ENCODE results near the gene GLI2. TPM values are rescaled to one million over a fixed set of nuclear protein-coding genes. Genes with fewer than 3 reads are reported as not detected.

Gene GLI2
- total and polyA plus RNA-seq, 2 of the 4 experiments (the other 2 are of a cell fraction), result 3.8 to 26.0 TPM

DNA sequence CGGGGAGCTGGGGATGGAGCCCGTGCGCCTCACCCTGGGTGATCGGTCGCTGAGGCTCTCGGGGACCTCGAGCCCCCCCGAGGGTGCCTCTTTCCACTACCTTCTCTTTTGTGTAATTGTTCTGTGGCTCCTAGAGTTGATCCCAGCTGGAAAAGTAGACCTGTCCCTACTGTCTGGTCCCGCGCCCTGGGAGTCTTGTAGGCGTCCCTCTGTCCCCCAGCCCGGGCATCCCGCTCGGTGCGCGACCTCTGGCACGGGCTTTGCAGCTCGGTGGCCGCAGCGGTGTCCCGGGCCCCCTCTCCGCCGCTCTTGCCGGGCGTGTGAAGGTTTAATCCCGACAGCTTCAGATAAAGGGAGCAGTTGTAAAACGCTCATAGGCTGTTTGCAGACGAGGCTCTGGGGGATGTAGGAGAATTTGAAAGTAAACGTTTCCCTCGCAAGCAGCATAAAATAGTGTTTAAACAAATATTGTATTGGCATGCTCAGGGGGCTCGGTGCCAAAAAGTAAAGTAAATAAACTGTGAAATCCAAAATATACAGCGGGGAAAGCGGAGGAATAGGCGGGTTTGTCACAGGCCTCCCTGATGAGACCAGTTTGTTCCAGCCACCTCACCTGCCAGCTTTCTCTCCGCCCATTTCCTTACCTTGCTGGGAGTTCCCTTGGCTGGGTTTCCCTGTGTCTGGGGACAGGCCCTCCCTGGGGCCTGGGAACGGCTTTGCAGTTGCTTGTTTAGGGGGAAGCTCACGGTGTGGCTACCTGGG lies 1.9 kb downstream of the GLI2 start:
- Histone ChIP-seq H3K36me3 (ENCODE audit: control insufficient read depth, insufficient read depth, low read length) (no peaks in the 10 kb centered on the region), H3K14ac (replicated peaks; ENCODE audit: low read depth, low read length) (peak overlapping the region; percentile 93), H4K20me1 (ENCODE audit: insufficient read depth, low read length) (peaks cover 42% of the 10 kb centered on the region), H3K18ac (ENCODE audit: low read depth, low read length) (peak overlapping the region; percentile 43; the same call in 1 of the 2 replicates), H3K23ac (ENCODE audit: low read depth, low read length) (peak overlapping the region; percentile 85), H3K9me3 (ENCODE audit: control insufficient read depth, insufficient read depth, low read length) (no peaks in the 10 kb centered on the region), H2BK120ac (ENCODE audit: low read depth, low read length) (peak overlapping the region; percentile 90), H3K9me1 (ENCODE audit: insufficient read depth, low read length) (peaks cover 16% of the 10 kb centered on the region), H3K9ac (ENCODE audit: low read depth, low read length) (peak overlapping the region; percentile 91), H3K4me1 (ENCODE audit: control insufficient read depth, insufficient read depth, low read length) (peaks cover 38% of the 10 kb centered on the region), H4K91ac (ENCODE audit: insufficient read depth, low read depth, low read length) (peak overlapping the region; percentile 97), H3K56ac (ENCODE audit: extremely low read depth, insufficient read depth, low read length) (peak overlapping the region; percentile 97), H3K27me3 (ENCODE audit: control insufficient read depth, insufficient read depth, low read length) (no peaks in the 10 kb centered on the region), H2BK15ac (ENCODE audit: low read depth, low read length) (peak overlapping the region; percentile 72; the same call in 2 of the 3 replicates), H2AFZ (replicated peaks; ENCODE audit: low read length, poor library complexity) (peak overlapping the region; percentile 89), H3K4me3 (ENCODE audit: insufficient read depth, low read depth, low read length) (peak overlapping the region; percentile 93), H3K4ac (ENCODE audit: low read depth, low read length) (peak overlapping the region; percentile 94), H3K79me1 (ENCODE audit: low read depth in 1 of 2, low read length in 2 of 2) (peaks cover 7 to 71% of the 10 kb centered on the region in 2 experiments), H2AK9ac (replicated peaks; ENCODE audit: low read depth, low read length, poor library complexity) (peak overlapping the region; percentile 97), H2BK20ac (ENCODE audit: low read depth, low read length) (peak overlapping the region; percentile 75; the same call in 1 of the 2 replicates), H3K4me2 (ENCODE audit: low read depth, low read length) (peak overlapping the region; percentile 85), H3K27ac (ENCODE audit: insufficient read depth, low read length) (peak overlapping the region; percentile 98), H2BK5ac (ENCODE audit: low read depth, low read length, poor library complexity, severe bottlenecking) (peak overlapping the region; percentile 96), H2AK5ac (ENCODE audit: low read depth, low read length) (peak overlapping the region; percentile 65), H4K8ac (ENCODE audit: low read depth in 2 of 2, low read length in 2 of 2) (peak overlapping the region; percentile 63 to 78), H4K5ac (ENCODE audit: low read depth, low read length) (peak overlapping the region; percentile 40)
- in situ Hi-C loops (cut with MboI; ENCODE audit: low sequenced_read_pairs) (loop anchor here (10.0 kb wide), 1 partner anchor 77 kb away; no protein-coding TSS in a partner anchor), intact Hi-C loops (cut with micrococcal nuclease) (loop anchor here (1.0 to 5.0 kb wide), 5 partner anchors 29 to 200 kb away; no protein-coding TSS in a partner anchor), dilution Hi-C loops (cut with HindIII; ENCODE audit: low sequenced_read_pairs, unreplicated experiment) (no loop called here)
- CTCF ChIA-PET, result interaction anchor here (0.6 to 1.5 kb wide), 5 partner anchors 28 to 88 kb away, joined by 3 to 4 read pairs (median 3); no protein-coding TSS in a partner anchor
- TF ChIP-seq RAD21 (IDR thresholded peaks at IDR 0.05; ENCODE audit: low read length) (no peak), MXI1 (IDR thresholded peaks at IDR 0.05; ENCODE audit: borderline replicate concordance, low read depth, low read length) (no peak), POLR2A (IDR thresholded peaks at IDR 0.05; ENCODE audit: low read depth, low read length) (peak; percentile 57; the same call in 1 of the 2 replicates)
- DNase-seq, result peak; percentile 78
- WGBS, 2 experiments (ENCODE audit: extremely low coverage in 2 of 2, insufficient read length in 1 of 2), result 2% methylated on average over 20 of the region's 37 CpGs; no CpG with 5 or more reads in 1 of the 2 experiments
- ATAC-seq (ENCODE audit: low read depth), result peak; percentile 13
- BruUV-seq (replicated peaks), result no TSS peak
- POLR2A ChIA-PET (ENCODE audit: unreplicated experiment), result interaction anchor here (0.7 to 1.1 kb wide), 2 partner anchors 89 to 759 kb away, joined by 4 read pairs; no protein-coding TSS in a partner anchor

Data from IMR-90 (cell line).